K562 (cell line): ENCODE data around the gene ANGPTL7.

ENCODE experiments used
- CTCF ChIP-seq, 3 experiments: IDR thresholded peaks in 2 of 3; conservative IDR thresholded peaks in 1 of 3; 2 replicates each; pipeline ENCODE4 v1.5.1; 2011 to 2012; ENCODE audit warnings: low read length in 3 of 3, mild to moderate bottlenecking in 3 of 3, control low read depth in 2 of 3, improper control_type of control experiment in 1 of 3, inconsistent platforms in 1 of 3, low read depth in 1 of 3, mixed read lengths in 1 of 3, moderate library complexity in 1 of 3; ENCODE audit not compliant: insufficient read depth in 2 of 3
- EP300 ChIP-seq: IDR thresholded peaks from 2 replicates; pipeline ENCODE4 v1.6.1; 2012; ENCODE audit warnings: low read length, improper control_type of control experiment
- ETV6 ChIP-seq, 3 experiments: fragments of 150-350 bp in 1 of 3; sonication (generic) in 1 of 3; formaldehyde crosslinking in 1 of 3; IDR thresholded peaks; 2 replicates each; pipeline versions ENCODE4 v1.6.1 to v1.8.0; 2014 to 2022; ENCODE audit warnings: borderline replicate concordance in 2 of 3, low read depth in 2 of 3, antibody characterized with exemption in 1 of 3, low read length in 1 of 3, mild to moderate bottlenecking in 1 of 3, missing genetic modification reagents in 1 of 3
- TF ChIP-seq, protein P1 (sequence below): sonication (generic); formaldehyde crosslinking; IDR thresholded peaks from 2 replicates; pipeline ENCODE4 v1.9.0; 2022; ENCODE audit warnings: mild to moderate bottlenecking, missing genetic modification reagents

DNA sequence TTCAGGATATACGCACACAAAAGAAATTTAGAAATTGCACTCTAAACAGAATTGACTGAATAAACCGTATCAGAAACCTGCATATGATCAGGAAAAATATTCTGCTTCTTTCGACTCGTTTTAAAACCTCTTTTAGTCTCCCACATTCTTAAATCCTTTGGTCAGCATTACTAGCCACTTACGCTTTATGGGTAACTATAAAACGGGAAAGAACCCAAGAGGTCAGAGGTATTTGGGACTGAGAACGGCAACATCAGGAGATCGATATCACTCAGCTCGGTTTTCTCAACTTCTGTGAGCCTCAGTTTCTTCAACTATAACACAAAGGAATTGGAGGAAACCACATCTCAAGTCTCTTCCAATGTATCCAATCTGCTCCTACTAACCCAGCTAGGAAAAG is 36.4 kb upstream of the ANGPTL7 start:
- no peak for TF ChIP-seq ETV6 (IDR thresholded peaks at IDR 0.05; ENCODE audit: borderline replicate concordance in 1 of 2, low read depth in 2 of 2, low read length in 1 of 2)
- no peak for TF ChIP-seq ETV6 (CRISPR knock-in tag; IDR thresholded peaks at IDR 0.05; ENCODE audit: borderline replicate concordance)
- no peak for TF ChIP-seq CTCF (IDR thresholded peaks at IDR 0.05 in 2 of 3, conservative IDR thresholded peaks at IDR 0.05 in 1 of 3; ENCODE audit: insufficient read depth in 2 of 3, low read depth in 1 of 3, low read length in 3 of 3)
- no peak for TF ChIP-seq EP300
- TF ChIP-seq, protein P1, sequence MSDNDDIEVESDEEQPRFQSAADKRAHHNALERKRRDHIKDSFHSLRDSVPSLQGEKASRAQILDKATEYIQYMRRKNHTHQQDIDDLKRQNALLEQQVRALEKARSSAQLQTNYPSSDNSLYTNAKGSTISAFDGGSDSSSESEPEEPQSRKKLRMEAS (CRISPR knock-in tag): no peak
